DND-41 (cell line): ENCODE data around the gene POLR2B.

Experiments
- CTCF ChIP-seq: IDR thresholded peaks from 2 replicates; pipeline ENCODE4 v1.5.1; 2012; ENCODE audit warnings: borderline replicate concordance, low read length, moderate library complexity, mild to moderate bottlenecking; ENCODE audit not compliant: poor library complexity, severe bottlenecking; ENCODE audit errors: extremely low read depth
- EZH2 ChIP-seq: IDR thresholded peaks from 3 replicates; pipeline ENCODE4 v1.6.1; 2012; ENCODE audit warnings: borderline replicate concordance, low read depth, mild to moderate bottlenecking, moderate library complexity, low read length, inconsistent platforms; ENCODE audit not compliant: severe bottlenecking

GRCh38 chr4:57048590-57049304, 70.1 kb downstream of the POLR2B start:
- TF ChIP-seq CTCF (no peak), EZH2 (no peak)
